PC-3 (cell line): ENCODE data around the gene CAPN5. TPM values are rescaled to one million over a fixed set of nuclear protein-coding genes. Genes with fewer than 3 reads are reported as not detected.

Source experiments
- ATAC-seq: fragments of 200-7000 bp; cut with Tn5 transposase; 2 replicates; pipeline ENCODE4 v1.9.1; 2020; ENCODE audit warnings: mild to moderate bottlenecking, moderate library complexity
- BruUV-seq: library from RNA; stranded (reverse); fragments of 400-500 nt; replicated peaks from 2 replicates; lab custom pipeline; 2021; lab: Mats Ljungman, UMichigan
- CTCF ChIA-PET: fragments of 300-600 bp; sonication (Branson Sonifier 250); formaldehyde crosslinking; loops from one replicate; lab custom pipeline; 2022; ENCODE audit warnings: antibody characterized with exemption; lab: Charles Lee
- POLR2A ChIA-PET: fragments of 300-600 bp; sonication (Branson Sonifier 250); formaldehyde crosslinking; loops from one replicate; lab custom pipeline; 2022; ENCODE audit warnings: antibody characterized with exemption; ENCODE audit not compliant: unreplicated experiment; lab: Charles Lee
- DNase-seq: peaks from one replicate; pipeline ENCODE4 v3.0.0-alpha.2; 2015
- H2AFZ ChIP-seq: fragments of 300-600 bp; sonication (generic); 2 replicates; pipeline ENCODE4 v1.6.0; 2016; ENCODE audit warnings: antibody characterized with exemption, low read length
- H3F3A ChIP-seq: fragments of 300-600 bp; sonication (generic); one replicate; pipeline ENCODE4 v1.6.0; 2017; ENCODE audit warnings: antibody characterized with exemption, low read length, control low read depth, mild to moderate bottlenecking; ENCODE audit not compliant: unreplicated experiment
- H3K27ac ChIP-seq: fragments of 300-600 bp; sonication (generic); 2 replicates; pipeline ENCODE4 v1.5.1; 2016; ENCODE audit warnings: mild to moderate bottlenecking, low read length
- H3K27me3 ChIP-seq: fragments of 300-600 bp; sonication (generic); 2 replicates; pipeline ENCODE4 v1.6.1; 2016; ENCODE audit warnings: low read length, mixed read lengths
- H3K36me3 ChIP-seq: fragments of 300-600 bp; sonication (generic); 2 replicates; pipeline ENCODE4 v1.6.1; 2016; ENCODE audit warnings: low read depth, mixed run types, low read length, mixed read lengths
- H3K4me1 ChIP-seq: fragments of 300-600 bp; sonication (generic); 2 replicates; pipeline ENCODE4 v1.5.1; 2016; ENCODE audit warnings: low read length; ENCODE audit not compliant: insufficient read depth
- H3K4me2 ChIP-seq: fragments of 300-600 bp; sonication (generic); 2 replicates; pipeline ENCODE4 v1.6.0; 2016; ENCODE audit warnings: low read length
- H3K4me3 ChIP-seq: fragments of 300-600 bp; sonication (generic); 2 replicates; pipeline ENCODE4 v1.5.1; 2016; ENCODE audit warnings: mild to moderate bottlenecking, low read length, mixed read lengths
- H3K79me2 ChIP-seq: fragments of 300-600 bp; sonication (generic); 2 replicates; pipeline ENCODE4 v1.6.1; 2017; ENCODE audit warnings: low read length, mixed read lengths
- H3K9ac ChIP-seq: fragments of 300-600 bp; sonication (generic); 2 replicates; pipeline ENCODE4 v1.6.0; 2016; ENCODE audit warnings: mild to moderate bottlenecking, low read length
- H3K9me2 ChIP-seq: fragments of 300-600 bp; sonication (generic); replicated peaks from 2 replicates; pipeline ENCODE4 v1.6.1; 2016; ENCODE audit warnings: mixed run types, low read length, mixed read lengths
- H3K9me3 ChIP-seq: fragments of 300-600 bp; sonication (generic); 2 replicates; pipeline ENCODE4 v1.6.1; 2016; ENCODE audit warnings: low read length, mixed read lengths
- H4K20me1 ChIP-seq: fragments of 300-600 bp; sonication (generic); 2 replicates; pipeline ENCODE4 v1.6.1; 2016; ENCODE audit warnings: low read length, mixed read lengths
- CTCF ChIP-seq: fragments of 300-600 bp; sonication (generic); conservative IDR thresholded peaks from 2 replicates; pipeline ENCODE4 v1.5.1; 2017; ENCODE audit warnings: antibody characterized with exemption, low read depth, mild to moderate bottlenecking, low read length
- EZH2 ChIP-seq: fragments of 300-600 bp; sonication (generic); IDR thresholded peaks from one replicate; pipeline ENCODE4 v1.6.1; 2017; ENCODE audit warnings: antibody characterized with exemption, mild to moderate bottlenecking, low read length; ENCODE audit not compliant: unreplicated experiment
- EZH2phosphoT487 ChIP-seq: fragments of 300-600 bp; sonication (generic); IDR thresholded peaks from 2 replicates; pipeline ENCODE4 v1.6.1; 2018; ENCODE audit warnings: mild to moderate bottlenecking, antibody characterized with exemption, low read length, borderline replicate concordance
- intact Hi-C: fragments of 100-400 bp; cut with micrococcal nuclease; formaldehyde crosslinking; loops from 2 replicates; pipeline ENCODE4 v1.9.0; 2023
- total RNA-seq: library from RNA; depleted of rRNA; stranded (reverse); fragments of >200 nt; gene quantifications from 2 replicates; pipeline ENCODE4 v1.2.3, GENCODE V29; 2014

Gene CAPN5
- total RNA-seq, 1 experiment from 2014 or later, result 6.3 TPM

DNA sequence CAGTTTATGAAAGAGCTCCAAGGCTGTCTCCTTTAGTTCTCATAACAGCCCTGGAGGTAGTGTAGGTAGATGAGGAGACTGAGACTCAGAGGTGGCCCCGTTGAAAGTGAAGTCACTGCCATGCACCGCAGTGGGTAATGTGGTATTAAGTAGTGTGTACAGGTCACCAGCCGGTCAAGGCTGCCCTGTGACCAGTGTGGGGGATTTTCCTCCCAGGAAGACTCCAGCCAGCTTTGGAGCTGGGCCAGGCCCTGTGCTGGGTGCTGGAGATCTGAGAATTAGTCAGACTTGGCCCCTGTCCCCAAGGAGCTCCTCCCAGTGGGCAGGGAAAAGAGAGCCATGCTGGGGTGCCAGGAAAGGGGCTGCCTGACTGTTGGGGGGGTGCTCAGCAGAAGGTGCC, 41.2 kb downstream of the CAPN5 start:
- H3K4me2 ChIP-seq, result peak overlapping the region; percentile 60
- POLR2A ChIA-PET, result no interaction called here

GRCh38 chr11:77108436-77108835, 41.7 kb downstream of the CAPN5 start:
- ATAC-seq (no peak), DNase-seq (no peak)
- ChIA-PET POLR2A (no interaction called here), CTCF (no interaction called here)
- H3F3A ChIP-seq, result no peaks in the 10 kb centered on the region
- TF ChIP-seq CTCF (no peak), EZH2phosphoT487 (no peak), EZH2 (no peak)
- no peak overlapping the region for H3K4me2 ChIP-seq
- peaks cover 59% of the 10 kb centered on the region for H3K4me1 ChIP-seq
- H3K9me3 ChIP-seq, result no peaks in the 10 kb centered on the region
- H3K27me3 ChIP-seq, result no peaks in the 10 kb centered on the region
- no peak overlapping the region for H3K4me3 ChIP-seq
- no peaks in the 10 kb centered on the region for H4K20me1 ChIP-seq
- BruUV-seq, result no TSS peak
- no peaks in the 10 kb centered on the region for H3K36me3 ChIP-seq
- no peaks in the 10 kb centered on the region for H3K79me2 ChIP-seq
- H3K9me2 ChIP-seq, result no peaks in the 10 kb centered on the region
- no peak overlapping the region for H3K27ac ChIP-seq
- H3K9ac ChIP-seq, result no peak overlapping the region
- intact Hi-C loops, result no loop called here
- no peak overlapping the region for H2AFZ ChIP-seq

More for the DNA sequence above, 41.2 kb downstream of the CAPN5 start:
- ATAC-seq (peak; percentile 75), DNase-seq (peak; percentile 94)
- CTCF ChIA-PET, result interaction anchor here (1.9 kb wide), 1 partner anchor 17 kb away, joined by 5 read pairs; no protein-coding TSS in a partner anchor
- Histone ChIP-seq H3K9me3 (no peaks in the 10 kb centered on the region), H3K79me2 (no peaks in the 10 kb centered on the region), H3K27me3 (no peaks in the 10 kb centered on the region), H3K4me1 (peaks cover 59% of the 10 kb centered on the region), H3K9ac (no peak overlapping the region; the same call in 1 of the 2 replicates), H3K36me3 (no peaks in the 10 kb centered on the region), H3K9me2 (no peaks in the 10 kb centered on the region), H3F3A (no peaks in the 10 kb centered on the region), H4K20me1 (no peaks in the 10 kb centered on the region), H2AFZ (0 out of 2 replicates have a peak overlapping the region, but pooled peaks have one; percentile 11), H3K4me3 (no peak overlapping the region), H3K27ac (peak overlapping the region; percentile 48)
- intact Hi-C loops, result no loop called here
- TF ChIP-seq EZH2phosphoT487, result no peak
- no TSS peak for BruUV-seq

GRCh38 chr11:77109236-77110019, 42.7 kb downstream of the CAPN5 start:
- Histone ChIP-seq H4K20me1 (no peaks in the 10 kb centered on the region), H3F3A (no peaks in the 10 kb centered on the region), H3K36me3 (no peaks in the 10 kb centered on the region), H3K4me1 (peaks cover 59% of the 10 kb centered on the region), H3K4me3 (no peak overlapping the region), H3K27me3 (no peaks in the 10 kb centered on the region), H3K9me3 (no peaks in the 10 kb centered on the region), H3K79me2 (no peaks in the 10 kb centered on the region), H3K4me2 (no peak overlapping the region), H3K9ac (no peak overlapping the region), H2AFZ (no peak overlapping the region), H3K9me2 (no peaks in the 10 kb centered on the region), H3K27ac (no peak overlapping the region)
- DNase-seq, result no peak
- no peak for TF ChIP-seq CTCF
- no peak for TF ChIP-seq EZH2
- no peak for TF ChIP-seq EZH2phosphoT487
- POLR2A ChIA-PET, result no interaction called here
- no peak for ATAC-seq
- intact Hi-C loops, result loop anchor here (10.0 kb wide), 1 partner anchor 305 kb away; no protein-coding TSS in a partner anchor
- no TSS peak for BruUV-seq
- CTCF ChIA-PET, result no interaction called here
